Erythroblast (primary cell): ENCODE measurements around the gene SIX3.

Experiments used
- GATA1 ChIP-seq: IDR thresholded peaks from 2 replicates; pipeline ENCODE4 v1.6.1; 2011; ENCODE audit warnings: low read depth, mild to moderate bottlenecking, control low read depth, low read length, moderate library complexity
- POLR2A ChIP-seq: IDR thresholded peaks from 2 replicates; pipeline ENCODE4 v1.6.1; 2011; ENCODE audit warnings: mild to moderate bottlenecking, low read length

GRCh38 chr2:44937688-44938240, 3.7 kb upstream of the SIX3 start:
- TF ChIP-seq POLR2A = no peak
- TF ChIP-seq GATA1 = no peak
